Suprapubic skin (tissue), 4 donors: ENCODE measurements around the gene ITIH1. TPM values are rescaled to one million over a fixed set of nuclear protein-coding genes. Genes with fewer than 3 reads are reported as not detected.

Source experiments
- DNase-seq, 2 donors: peaks; one replicate each; pipeline ENCODE4 v3.0.0-alpha.2; 2019; ENCODE audit warnings: low spot score in 2 of 2
- H3K27ac ChIP-seq: fragments of 200-600 bp; sonication (generic); one replicate; pipeline ENCODE4 v1.5.1; 2019
- H3K27me3 ChIP-seq: fragments of 200-600 bp; sonication (generic); one replicate; pipeline ENCODE4 v1.5.1; 2019
- H3K36me3 ChIP-seq: fragments of 200-600 bp; sonication (generic); one replicate; pipeline ENCODE4 v1.5.1; 2019
- H3K4me1 ChIP-seq: fragments of 200-600 bp; sonication (generic); one replicate; pipeline ENCODE4 v1.5.1; 2019
- H3K4me3 ChIP-seq: fragments of 200-600 bp; sonication (generic); one replicate; pipeline ENCODE4 v1.5.1; 2019; ENCODE audit warnings: mild to moderate bottlenecking
- H3K9me3 ChIP-seq: fragments of 200-600 bp; sonication (generic); one replicate; pipeline ENCODE4 v1.5.1; 2019
- CTCF ChIP-seq, 2 donors: fragments of 200-600 bp in 1 of 2; fragments of 450-650 bp in 1 of 2; sonication (generic) in 1 of 2; IDR thresholded peaks; one replicate each; pipeline ENCODE4 v1.5.1; 2016 to 2019; ENCODE audit warnings: antibody characterized with exemption in 2 of 2, mild to moderate bottlenecking in 1 of 2, moderate library complexity in 1 of 2
- EP300 ChIP-seq: sonication (generic); formaldehyde crosslinking; IDR thresholded peaks from one replicate; pipeline ENCODE4 v1.6.1; 2017; ENCODE audit warnings: antibody characterized with exemption
- POLR2A ChIP-seq, 2 donors: fragments of 450-650 bp; IDR thresholded peaks; one replicate each; pipeline ENCODE4 v1.6.1; 2017; ENCODE audit warnings: antibody characterized with exemption in 2 of 2, mild to moderate bottlenecking in 2 of 2, moderate library complexity in 2 of 2
- POLR2AphosphoS5 ChIP-seq, 3 donors: sonication (generic); formaldehyde crosslinking; IDR thresholded peaks; one replicate each; pipeline ENCODE4 v1.6.1; 2017; ENCODE audit warnings: antibody characterized with exemption in 3 of 3
- WGBS: methylation state at CpG from one replicate; pipeline ENCODE4 v1.1.5; 2018; 5-methylcytosine and 5-hydroxymethylcytosine counted together
- total RNA-seq, 4 donors: library from RNA; depleted of rRNA; stranded (reverse); fragments of >200 nt; gene quantifications; one replicate each; pipeline ENCODE4 v1.1.0, GENCODE V29; 2016

The ITIH1 gene
- total RNA-seq, 4 donors from 2014 or later: 1.5 TPM; not detected in 3

- no peak overlapping the region for H3K27ac ChIP-seq
- WGBS: 88% methylated on average over 12 of the region's 12 CpGs
These were observed 14.0 kb downstream of the ITIH1 start for GRCh38 chr3:52791366-52791765.

GRCh38 chr3:52791928-52792327 lies 14.5 kb downstream of the ITIH1 start:
- peaks cover 11% of the 10 kb centered on the region for H3K4me1 ChIP-seq
- H3K9me3 ChIP-seq: no peaks in the 10 kb centered on the region
- WGBS: 93% methylated on average over 2 of the region's 4 CpGs
- H3K36me3 ChIP-seq: no peaks in the 10 kb centered on the region
- H3K4me3 ChIP-seq: no peak overlapping the region
- TF ChIP-seq EP300 (no peak), CTCF (IDR thresholded peaks at IDR 0.05) (no peak), POLR2A (IDR thresholded peaks at IDR 0.05) (no peak), POLR2AphosphoS5 (IDR thresholded peaks at IDR 0.05) (no peak)
- DNase-seq: no peak
- H3K27ac ChIP-seq: no peak overlapping the region
- H3K27me3 ChIP-seq: no peaks in the 10 kb centered on the region

More at GRCh38 chr3:52791366-52791765, 14.0 kb downstream of the ITIH1 start:
- H3K9me3 ChIP-seq: no peaks in the 10 kb centered on the region
- no peak for DNase-seq
- no peaks in the 10 kb centered on the region for H3K36me3 ChIP-seq
- peaks cover 11% of the 10 kb centered on the region for H3K4me1 ChIP-seq
- TF ChIP-seq EP300: no peak
- no peak for TF ChIP-seq CTCF (IDR thresholded peaks at IDR 0.05)
- no peak for TF ChIP-seq POLR2AphosphoS5 (IDR thresholded peaks at IDR 0.05)
- no peak for TF ChIP-seq POLR2A (IDR thresholded peaks at IDR 0.05)
- H3K27me3 ChIP-seq: no peaks in the 10 kb centered on the region
- no peak overlapping the region for H3K4me3 ChIP-seq

GRCh38 chr3:52792413-52792812 lies 15.0 kb downstream of the ITIH1 start:
- Histone ChIP-seq H3K36me3 (no peaks in the 10 kb centered on the region), H3K27me3 (no peaks in the 10 kb centered on the region), H3K27ac (no peak overlapping the region), H3K4me3 (no peak overlapping the region), H3K9me3 (no peaks in the 10 kb centered on the region), H3K4me1 (peaks cover 8% of the 10 kb centered on the region)
- 100% methylated on average over 2 of the region's 7 CpGs for WGBS
- no peak for TF ChIP-seq CTCF (IDR thresholded peaks at IDR 0.05)
- no peak for TF ChIP-seq POLR2AphosphoS5 (IDR thresholded peaks at IDR 0.05)
- no peak for TF ChIP-seq POLR2A (IDR thresholded peaks at IDR 0.05)
- no peak for TF ChIP-seq EP300
- no peak for DNase-seq

- WGBS: 55% methylated on average over 18 of the region's 18 CpGs
- Histone ChIP-seq H3K4me1 (peaks cover 8% of the 10 kb centered on the region), H3K27ac (no peak overlapping the region), H3K27me3 (no peaks in the 10 kb centered on the region), H3K4me3 (no peak overlapping the region), H3K36me3 (no peaks in the 10 kb centered on the region), H3K9me3 (no peaks in the 10 kb centered on the region)
- DNase-seq: no peak
- no peak for TF ChIP-seq POLR2AphosphoS5 (IDR thresholded peaks at IDR 0.05)
- no peak for TF ChIP-seq EP300
- no peak for TF ChIP-seq POLR2A (IDR thresholded peaks at IDR 0.05)
- no peak for TF ChIP-seq CTCF (IDR thresholded peaks at IDR 0.05)
These were observed 15.7 kb downstream of the ITIH1 start for GRCh38 chr3:52792961-52793695.

GRCh38 chr3:52793702-52794611 lies 16.6 kb downstream of the ITIH1 start:
- Histone ChIP-seq H3K4me3 (no peak overlapping the region), H3K27me3 (no peaks in the 10 kb centered on the region), H3K9me3 (no peaks in the 10 kb centered on the region), H3K27ac (no peak overlapping the region), H3K36me3 (no peaks in the 10 kb centered on the region), H3K4me1 (peaks cover 8% of the 10 kb centered on the region)
- no peak for TF ChIP-seq POLR2AphosphoS5 (IDR thresholded peaks at IDR 0.05)
- DNase-seq: no peak
- WGBS: 96% methylated on average over 7 of the region's 9 CpGs
